GM12865 (cell line): ENCODE measurements around the gene VSTM2L.

ENCODE experiments used
- DNase-seq: peaks from one replicate; pipeline ENCODE4 v3.0.0; 2010; ENCODE audit warnings: low read depth
- H3K4me3 ChIP-seq: 2 replicates; pipeline ENCODE4 v1.5.1; 2011; ENCODE audit warnings: mild to moderate bottlenecking, low read depth, low read length, control low read depth
- TF ChIP-seq, protein P1 (sequence below): IDR thresholded peaks from 2 replicates; pipeline ENCODE4 v1.5.1; 2011; ENCODE audit warnings: low read length, control low read depth, low read depth, inconsistent platforms; ENCODE audit not compliant: insufficient read depth; ENCODE audit errors: missing control alignments

Gene VSTM2L

GRCh38 chr20:37920679-37921322 is 17.9 kb downstream of the VSTM2L start:
- peak; percentile 52 for DNase-seq
- H3K4me3 ChIP-seq: no peak overlapping the region
- TF ChIP-seq, protein P1, sequence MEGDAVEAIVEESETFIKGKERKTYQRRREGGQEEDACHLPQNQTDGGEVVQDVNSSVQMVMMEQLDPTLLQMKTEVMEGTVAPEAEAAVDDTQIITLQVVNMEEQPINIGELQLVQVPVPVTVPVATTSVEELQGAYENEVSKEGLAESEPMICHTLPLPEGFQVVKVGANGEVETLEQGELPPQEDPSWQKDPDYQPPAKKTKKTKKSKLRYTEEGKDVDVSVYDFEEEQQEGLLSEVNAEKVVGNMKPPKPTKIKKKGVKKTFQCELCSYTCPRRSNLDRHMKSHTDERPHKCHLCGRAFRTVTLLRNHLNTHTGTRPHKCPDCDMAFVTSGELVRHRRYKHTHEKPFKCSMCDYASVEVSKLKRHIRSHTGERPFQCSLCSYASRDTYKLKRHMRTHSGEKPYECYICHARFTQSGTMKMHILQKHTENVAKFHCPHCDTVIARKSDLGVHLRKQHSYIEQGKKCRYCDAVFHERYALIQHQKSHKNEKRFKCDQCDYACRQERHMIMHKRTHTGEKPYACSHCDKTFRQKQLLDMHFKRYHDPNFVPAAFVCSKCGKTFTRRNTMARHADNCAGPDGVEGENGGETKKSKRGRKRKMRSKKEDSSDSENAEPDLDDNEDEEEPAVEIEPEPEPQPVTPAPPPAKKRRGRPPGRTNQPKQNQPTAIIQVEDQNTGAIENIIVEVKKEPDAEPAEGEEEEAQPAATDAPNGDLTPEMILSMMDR: no peak

DNA sequence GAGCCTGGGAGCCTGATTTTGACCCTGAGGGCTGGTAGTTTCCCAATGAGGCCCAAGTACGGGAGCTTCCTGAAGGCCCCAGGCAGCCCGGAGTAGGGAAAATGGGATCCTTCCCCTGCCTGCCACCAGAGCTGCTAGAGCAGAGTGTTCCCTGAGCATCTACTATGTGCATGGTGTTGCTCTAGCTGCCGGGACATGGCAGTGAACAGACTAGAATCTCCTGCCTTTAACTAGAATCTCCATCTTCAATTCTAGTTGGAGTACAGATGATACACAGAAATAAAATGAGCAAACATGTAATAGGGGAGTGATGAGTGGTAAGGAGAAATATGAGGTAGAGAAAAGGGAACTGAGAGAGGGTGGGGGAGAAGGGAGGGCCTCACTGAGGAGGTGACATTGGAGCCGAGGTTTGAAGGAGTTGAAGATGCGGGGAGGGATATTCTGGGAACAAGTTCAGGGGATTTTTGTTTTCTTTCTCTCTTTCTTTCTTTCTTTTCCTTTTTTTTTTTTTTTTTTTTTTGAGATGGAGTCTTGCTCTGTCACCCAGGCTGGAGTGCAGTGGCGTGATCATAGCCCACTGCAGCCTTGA is 18.5 kb downstream of the VSTM2L start:
- peak; percentile 71 for DNase-seq
- no peak overlapping the region for H3K4me3 ChIP-seq
- TF ChIP-seq, protein P1: no peak

- no peak overlapping the region for H3K4me3 ChIP-seq
- peak; percentile 91 for DNase-seq
- TF ChIP-seq, protein P1: no peak
Observed at GRCh38 chr20:37922016-37922415, 19.1 kb downstream of the VSTM2L start.

DNA sequence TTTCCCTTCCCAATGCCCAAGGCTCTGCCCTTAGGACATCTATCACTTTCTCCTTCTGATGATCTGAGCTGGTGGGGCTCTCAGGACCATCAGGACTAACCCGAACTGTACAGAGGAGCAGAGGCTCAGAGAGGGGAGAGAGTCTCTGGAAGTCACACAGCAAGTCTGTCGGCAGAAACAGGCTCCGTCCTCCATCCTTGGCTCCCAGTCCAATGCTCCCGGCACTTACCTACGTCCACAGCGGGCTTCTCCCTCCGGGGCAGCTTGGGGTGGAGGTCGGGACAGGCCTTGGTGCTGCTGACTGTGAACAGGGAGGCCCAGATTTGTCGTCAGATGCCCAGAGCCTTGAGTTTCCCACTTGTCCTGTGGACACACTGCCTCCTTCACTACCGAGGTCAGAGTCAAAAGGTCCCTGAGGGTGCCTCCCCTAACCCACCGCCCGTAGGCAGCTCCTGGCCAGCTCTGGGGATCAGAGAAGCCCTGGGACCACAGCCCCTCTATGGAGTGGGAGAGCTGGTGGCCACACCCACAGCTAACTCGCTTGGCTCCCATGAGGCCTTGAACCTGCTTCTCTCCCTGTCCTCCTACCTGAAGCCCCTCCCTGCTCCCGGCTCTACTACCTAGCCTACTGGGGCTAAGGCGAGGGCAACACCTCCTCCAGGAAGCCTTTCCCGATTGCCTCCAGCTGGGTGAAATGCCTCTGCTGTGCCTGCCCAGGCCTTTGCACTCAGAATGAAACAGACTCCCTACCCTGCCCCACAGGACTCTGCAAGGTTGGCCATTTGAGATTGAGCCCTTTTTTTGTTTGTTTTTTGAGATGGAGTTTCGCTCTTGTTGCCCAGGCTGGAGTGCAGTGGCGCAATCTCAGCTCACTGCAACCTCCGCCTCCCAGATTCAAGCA is 22.6 kb downstream of the VSTM2L start:
- no peak overlapping the region for H3K4me3 ChIP-seq
- DNase-seq: no peak
- TF ChIP-seq, protein P1: no peak

GRCh38 chr20:37926612-37927011 is 23.7 kb downstream of the VSTM2L start:
- DNase-seq: no peak

GRCh38 chr20:37927410-37928095 is 24.6 kb downstream of the VSTM2L start:
- no peak for DNase-seq
- no peak overlapping the region for H3K4me3 ChIP-seq
- TF ChIP-seq, protein P1: no peak

More at GRCh38 chr20:37926612-37927011, 23.7 kb downstream of the VSTM2L start:
- TF ChIP-seq, protein P1: no peak
- H3K4me3 ChIP-seq: no peak overlapping the region
